Measurements from ENCODE around the gene SPPL2A. TPM values are rescaled to one million over a fixed set of nuclear protein-coding genes. Genes with fewer than 3 reads are reported as not detected.

SPPL2A gene
- polyA plus RNA-seq, 1 of the 3 experiments (the other 2 are of a cell fraction) = 21.6 TPM

DNA sequence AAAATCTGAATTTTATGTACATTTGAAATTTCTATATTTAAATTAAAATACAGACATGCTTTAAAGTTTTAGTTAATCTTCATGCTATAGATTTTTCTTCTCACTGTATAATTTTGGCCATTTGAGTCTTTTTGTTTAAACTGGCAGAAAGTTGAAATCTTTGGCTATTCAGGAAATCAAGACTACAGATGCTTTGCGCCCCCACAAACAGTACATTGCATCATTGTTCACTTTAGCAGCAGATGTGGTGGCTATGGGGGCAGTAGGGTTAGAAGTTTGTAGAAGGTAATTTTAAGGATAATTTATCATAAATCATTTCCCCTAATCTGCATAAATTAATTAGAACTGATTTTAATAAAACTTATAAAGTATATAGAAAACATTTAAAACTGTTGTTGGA lies 20.9 kb downstream of the SPPL2A start:
- Histone ChIP-seq H4K20me1 (ENCODE audit: insufficient read depth) (no peaks in the 10 kb centered on the region), H2AFZ (ENCODE audit: low read depth) (no peak overlapping the region), H3K4me2 (no peak overlapping the region), H3K36me3 (replicated peaks in 1 of 2; ENCODE audit: control insufficient read depth in 1 of 2, insufficient read depth in 2 of 2, low read length in 1 of 2) (peaks cover 3 to 28% of the 10 kb centered on the region in 2 experiments), H3K27ac (ENCODE audit: low read depth in 2 of 2, low read length in 1 of 2) (no peak overlapping the region), H3K9ac (no peak overlapping the region), H3K79me2 (ENCODE audit: insufficient read depth) (no peaks in the 10 kb centered on the region), H3F3A (replicated peaks; ENCODE audit: insufficient read depth) (peaks cover 14% of the 10 kb centered on the region), H3K4me3 (ENCODE audit: low read depth in 2 of 2, low read length in 1 of 2) (no peak overlapping the region), H3K4me1 (ENCODE audit: control insufficient read depth in 1 of 2, insufficient read depth in 2 of 2, low read depth in 1 of 2, low read length in 1 of 2) (no peaks in the 10 kb centered on the region), H3K9me3 (no peaks in the 10 kb centered on the region), H3K27me3 (ENCODE audit: insufficient read depth) (no peaks in the 10 kb centered on the region), H3K9me2 (no peaks in the 10 kb centered on the region)
- ChIA-PET CTCF (no interaction called here), POLR2A (no interaction called here)
- TF ChIP-seq, protein P1, sequence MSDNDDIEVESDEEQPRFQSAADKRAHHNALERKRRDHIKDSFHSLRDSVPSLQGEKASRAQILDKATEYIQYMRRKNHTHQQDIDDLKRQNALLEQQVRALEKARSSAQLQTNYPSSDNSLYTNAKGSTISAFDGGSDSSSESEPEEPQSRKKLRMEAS (IDR thresholded peaks at IDR 0.05; ENCODE audit: low read depth) = no peak
- TF ChIP-seq RAD21 (IDR thresholded peaks at IDR 0.05; ENCODE audit: low read length) (no peak), FOXM1 (IDR thresholded peaks at IDR 0.05; ENCODE audit: low read depth) (no peak), NFIC (IDR thresholded peaks at IDR 0.05; ENCODE audit: borderline replicate concordance) (no peak), MXI1 (IDR thresholded peaks at IDR 0.05; ENCODE audit: low read depth, low read length) (no peak), EP300 (IDR thresholded peaks at IDR 0.05; ENCODE audit: borderline replicate concordance in 1 of 2, low read depth in 1 of 2, low read length in 1 of 2) (no peak), ELF1 (IDR thresholded peaks at IDR 0.05) (no peak), EZH2phosphoT487 (IDR thresholded peaks at IDR 0.05; ENCODE audit: borderline replicate concordance, low read depth) (no peak)
- WGBS (ENCODE audit: low lambda C conversion rate) = 97% methylated on average over 1 of the region's 1 CpG
- no peak for DNase-seq

DNA sequence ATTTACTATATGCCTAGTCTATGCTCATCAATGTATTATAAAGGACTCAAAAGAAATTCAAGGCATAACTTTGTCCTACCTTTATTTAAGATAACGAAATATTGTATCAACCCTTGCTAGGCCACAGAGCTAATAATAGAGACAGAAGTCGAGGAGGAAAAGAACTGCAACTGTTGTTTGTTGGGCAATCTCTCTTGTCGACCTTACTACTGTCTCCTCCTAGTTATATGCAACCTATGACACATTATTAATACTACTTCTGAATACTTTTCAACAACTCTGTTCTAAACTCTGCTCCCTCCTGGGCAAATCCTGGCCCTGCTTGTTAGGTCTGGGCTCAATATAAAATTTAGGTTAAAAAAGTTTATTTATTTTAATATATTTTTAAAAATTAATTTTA lies 24.6 kb downstream of the SPPL2A start:
- Histone ChIP-seq H3K9me3 (no peaks in the 10 kb centered on the region), H4K20me1 (ENCODE audit: insufficient read depth) (no peaks in the 10 kb centered on the region), H2AFZ (ENCODE audit: low read depth) (no peak overlapping the region), H3K27ac (ENCODE audit: low read depth in 2 of 2, low read length in 1 of 2) (no peak overlapping the region), H3F3A (replicated peaks; ENCODE audit: insufficient read depth) (no peaks in the 10 kb centered on the region), H3K79me2 (ENCODE audit: insufficient read depth) (no peaks in the 10 kb centered on the region), H3K4me1 (ENCODE audit: control insufficient read depth in 1 of 2, insufficient read depth in 2 of 2, low read depth in 1 of 2, low read length in 1 of 2) (no peaks in the 10 kb centered on the region), H3K4me3 (ENCODE audit: low read depth in 2 of 2, low read length in 1 of 2) (no peak overlapping the region), H3K9me2 (no peaks in the 10 kb centered on the region), H3K36me3 (replicated peaks in 1 of 2; ENCODE audit: control insufficient read depth in 1 of 2, insufficient read depth in 2 of 2, low read length in 1 of 2) (peaks cover 2 to 26% of the 10 kb centered on the region in 2 experiments), H3K9ac (no peak overlapping the region), H3K27me3 (ENCODE audit: insufficient read depth) (no peaks in the 10 kb centered on the region), H3K4me2 (no peak overlapping the region)
- 93% methylated on average over 3 of the region's 3 CpGs for WGBS (ENCODE audit: low lambda C conversion rate)
- no peak for DNase-seq
- TF ChIP-seq, protein P1 (IDR thresholded peaks at IDR 0.05; ENCODE audit: low read depth) = no peak
- TF ChIP-seq TCF12 (IDR thresholded peaks at IDR 0.05) = no peak
- TF ChIP-seq, protein P2, sequence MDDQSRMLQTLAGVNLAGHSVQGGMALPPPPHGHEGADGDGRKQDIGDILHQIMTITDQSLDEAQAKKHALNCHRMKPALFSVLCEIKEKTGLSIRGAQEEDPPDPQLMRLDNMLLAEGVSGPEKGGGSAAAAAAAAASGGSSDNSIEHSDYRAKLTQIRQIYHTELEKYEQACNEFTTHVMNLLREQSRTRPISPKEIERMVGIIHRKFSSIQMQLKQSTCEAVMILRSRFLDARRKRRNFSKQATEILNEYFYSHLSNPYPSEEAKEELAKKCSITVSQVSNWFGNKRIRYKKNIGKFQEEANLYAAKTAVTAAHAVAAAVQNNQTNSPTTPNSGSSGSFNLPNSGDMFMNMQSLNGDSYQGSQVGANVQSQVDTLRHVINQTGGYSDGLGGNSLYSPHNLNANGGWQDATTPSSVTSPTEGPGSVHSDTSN (IDR thresholded peaks at IDR 0.05) = no peak
- TF ChIP-seq MXI1 (IDR thresholded peaks at IDR 0.05; ENCODE audit: low read depth, low read length) = no peak
- no peak for TF ChIP-seq RCOR1 (IDR thresholded peaks at IDR 0.05; ENCODE audit: low read length)
- TF ChIP-seq, protein P3, sequence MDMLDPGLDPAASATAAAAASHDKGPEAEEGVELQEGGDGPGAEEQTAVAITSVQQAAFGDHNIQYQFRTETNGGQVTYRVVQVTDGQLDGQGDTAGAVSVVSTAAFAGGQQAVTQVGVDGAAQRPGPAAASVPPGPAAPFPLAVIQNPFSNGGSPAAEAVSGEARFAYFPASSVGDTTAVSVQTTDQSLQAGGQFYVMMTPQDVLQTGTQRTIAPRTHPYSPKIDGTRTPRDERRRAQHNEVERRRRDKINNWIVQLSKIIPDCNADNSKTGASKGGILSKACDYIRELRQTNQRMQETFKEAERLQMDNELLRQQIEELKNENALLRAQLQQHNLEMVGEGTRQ (IDR thresholded peaks at IDR 0.05; ENCODE audit: borderline replicate concordance, low read depth, low read length) = no peak
- no peak for TF ChIP-seq EZH2phosphoT487 (IDR thresholded peaks at IDR 0.05; ENCODE audit: borderline replicate concordance, low read depth)
- TF ChIP-seq NFIC (IDR thresholded peaks at IDR 0.05; ENCODE audit: borderline replicate concordance) = no peak
- TF ChIP-seq, protein P4, sequence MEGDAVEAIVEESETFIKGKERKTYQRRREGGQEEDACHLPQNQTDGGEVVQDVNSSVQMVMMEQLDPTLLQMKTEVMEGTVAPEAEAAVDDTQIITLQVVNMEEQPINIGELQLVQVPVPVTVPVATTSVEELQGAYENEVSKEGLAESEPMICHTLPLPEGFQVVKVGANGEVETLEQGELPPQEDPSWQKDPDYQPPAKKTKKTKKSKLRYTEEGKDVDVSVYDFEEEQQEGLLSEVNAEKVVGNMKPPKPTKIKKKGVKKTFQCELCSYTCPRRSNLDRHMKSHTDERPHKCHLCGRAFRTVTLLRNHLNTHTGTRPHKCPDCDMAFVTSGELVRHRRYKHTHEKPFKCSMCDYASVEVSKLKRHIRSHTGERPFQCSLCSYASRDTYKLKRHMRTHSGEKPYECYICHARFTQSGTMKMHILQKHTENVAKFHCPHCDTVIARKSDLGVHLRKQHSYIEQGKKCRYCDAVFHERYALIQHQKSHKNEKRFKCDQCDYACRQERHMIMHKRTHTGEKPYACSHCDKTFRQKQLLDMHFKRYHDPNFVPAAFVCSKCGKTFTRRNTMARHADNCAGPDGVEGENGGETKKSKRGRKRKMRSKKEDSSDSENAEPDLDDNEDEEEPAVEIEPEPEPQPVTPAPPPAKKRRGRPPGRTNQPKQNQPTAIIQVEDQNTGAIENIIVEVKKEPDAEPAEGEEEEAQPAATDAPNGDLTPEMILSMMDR (IDR thresholded peaks at IDR 0.05) = no peak
- TF ChIP-seq SIN3A (IDR thresholded peaks at IDR 0.05; ENCODE audit: borderline replicate concordance, low read depth, low read length) = no peak
- no peak for TF ChIP-seq FOXJ3 (CRISPR knock-in tag; IDR thresholded peaks at IDR 0.05)
- ChIA-PET CTCF (no interaction called here), POLR2A (no interaction called here)

All from SK-N-SH (cell line).